DMS 273 treated with DMSO at 0.1 percent for 48 hours (cell line): ENCODE measurements around the gene KDM1A.

ENCODE experiments used
- DNase-seq: peaks from one replicate; lab custom pipeline; 2025; lab: John Stamatoyannopoulos, UW

KDM1A gene

GRCh38 chr1:23013657-23014056 is 5.6 kb upstream of the KDM1A start:
- DNase-seq = peak; percentile 27

- DNase-seq = no peak
Observed at GRCh38 chr1:23018661-23019093, 591 bp upstream of the KDM1A start.

DNA sequence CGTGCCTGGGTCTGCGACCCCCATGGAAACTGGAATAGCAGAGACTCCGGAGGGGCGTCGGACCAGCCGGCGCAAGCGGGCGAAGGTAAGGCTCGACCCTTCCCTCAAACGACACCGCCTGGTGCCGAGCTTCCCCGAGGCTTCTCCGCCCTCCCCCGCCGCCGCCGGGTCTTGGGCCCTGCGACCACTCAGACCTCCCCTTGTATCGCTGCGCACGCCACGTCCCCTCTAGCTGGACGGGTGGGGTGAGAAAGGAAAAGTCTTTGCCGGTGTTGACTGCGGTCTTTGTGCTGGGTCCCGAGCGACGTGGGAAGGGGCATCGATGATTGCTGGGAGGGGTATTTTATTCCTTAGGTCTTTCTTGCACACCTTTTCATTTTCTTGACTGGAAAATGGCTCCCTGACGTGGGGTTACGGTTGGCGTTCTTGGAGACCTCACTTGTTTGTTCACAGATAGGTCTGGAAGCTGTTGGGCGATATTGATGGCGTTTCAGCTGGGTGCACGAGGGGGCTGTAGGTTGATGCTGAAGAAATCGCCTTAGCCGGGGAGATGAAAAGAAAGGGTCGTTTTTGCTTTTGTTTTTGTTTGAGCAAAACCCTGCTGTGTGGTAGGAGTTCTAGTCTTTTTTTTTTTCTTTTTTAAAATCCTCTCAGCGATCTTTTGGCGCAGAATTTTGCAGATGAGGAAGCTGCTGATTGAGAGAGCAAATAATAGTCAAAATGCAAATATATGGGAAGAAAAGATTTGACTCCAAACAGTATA is 776 bp downstream of the KDM1A start:
- DNase-seq = peak; percentile 23

- no peak for DNase-seq
Observed at GRCh38 chr1:23020706-23021405, 1.6 kb downstream of the KDM1A start.

DNA sequence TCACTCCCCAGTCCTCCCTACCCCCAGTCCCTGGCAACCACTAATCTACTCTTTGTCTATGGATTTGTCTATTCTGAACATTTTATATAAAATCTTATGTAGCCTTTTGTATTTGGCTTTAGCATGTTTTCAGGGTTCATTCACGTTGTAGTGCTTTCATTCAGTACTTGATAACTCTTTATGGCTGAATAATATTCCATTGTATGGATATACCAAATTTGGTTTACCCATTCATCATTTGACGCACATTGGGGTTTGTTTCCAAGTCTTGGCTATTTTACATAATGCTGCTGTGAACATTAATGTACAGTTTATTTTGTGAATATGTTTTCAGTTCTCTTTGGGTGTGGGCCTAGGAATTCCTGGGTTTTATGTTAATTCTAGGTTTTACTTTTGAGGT is 2.6 kb downstream of the KDM1A start:
- DNase-seq = no peak

- DNase-seq = no peak
Observed at GRCh38 chr1:23023174-23023845, 4.0 kb downstream of the KDM1A start.

DNA sequence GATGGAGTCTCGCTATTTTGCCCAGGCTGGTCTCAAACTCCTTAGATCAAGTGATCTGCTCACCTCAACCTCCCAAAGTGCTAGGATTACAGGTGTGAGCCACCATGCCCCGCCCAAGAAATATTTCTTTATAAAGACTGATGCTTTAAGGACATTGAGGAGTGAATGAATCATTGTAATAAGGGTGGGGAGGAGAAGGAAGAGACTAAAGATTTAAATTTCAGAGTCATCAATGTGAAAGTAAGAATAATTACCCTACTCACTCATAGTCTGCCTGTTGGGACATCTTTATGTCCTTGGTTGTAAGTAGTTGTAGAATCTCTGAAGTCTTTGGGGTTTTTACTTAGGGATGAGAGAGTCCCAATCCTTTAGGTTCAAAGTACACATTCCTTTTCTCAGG is 7.3 kb downstream of the KDM1A start:
- DNase-seq = no peak

DNA sequence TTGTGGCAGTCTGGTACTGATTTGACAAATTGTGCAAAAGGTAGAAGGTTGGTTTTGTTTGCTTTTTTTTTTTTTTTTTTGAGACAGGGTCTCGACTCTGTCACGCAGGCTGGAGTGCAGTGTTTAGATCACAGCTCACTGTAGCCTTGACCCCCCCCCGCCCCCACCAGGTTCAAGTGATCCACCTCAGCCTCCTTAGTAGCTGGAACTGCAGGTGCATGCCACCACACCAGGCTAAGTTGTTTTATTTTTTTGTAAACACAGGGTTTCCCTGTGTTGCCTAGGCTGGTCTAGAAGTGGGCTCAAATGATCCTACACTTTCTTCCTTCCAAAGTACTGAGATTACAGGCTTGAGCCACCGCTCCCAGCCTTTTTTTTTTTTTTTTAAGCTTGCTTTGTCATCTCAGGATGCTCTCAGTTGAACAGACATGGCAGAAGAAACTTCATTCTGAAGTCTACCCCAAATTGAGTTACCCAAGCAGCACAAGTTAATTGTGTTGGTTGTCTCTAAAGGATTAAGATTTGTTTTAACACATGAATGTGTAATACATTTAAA is 8.2 kb downstream of the KDM1A start:
- DNase-seq = no peak

DNA sequence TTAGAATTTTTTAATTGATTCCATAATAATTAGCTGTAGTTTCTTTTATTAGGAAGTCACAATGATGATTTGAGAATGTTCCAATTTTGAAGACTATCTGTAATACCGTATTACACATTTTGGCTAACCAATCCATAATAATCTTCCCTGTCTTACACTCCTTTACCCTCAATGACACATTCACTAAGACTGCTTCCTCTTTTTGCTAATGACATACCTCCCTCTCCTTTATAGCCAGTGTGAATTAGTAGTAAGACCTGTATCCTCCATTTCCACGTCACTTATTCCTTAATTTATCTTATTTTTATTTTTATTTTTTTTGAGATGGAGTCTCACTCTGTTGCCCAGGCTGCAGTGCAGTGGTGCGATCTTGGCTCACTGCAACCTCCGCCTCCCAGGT is 10.1 kb downstream of the KDM1A start:
- DNase-seq = no peak

- no peak for DNase-seq
Observed at GRCh38 chr1:23035823-23036452, 16.7 kb downstream of the KDM1A start.

DNA sequence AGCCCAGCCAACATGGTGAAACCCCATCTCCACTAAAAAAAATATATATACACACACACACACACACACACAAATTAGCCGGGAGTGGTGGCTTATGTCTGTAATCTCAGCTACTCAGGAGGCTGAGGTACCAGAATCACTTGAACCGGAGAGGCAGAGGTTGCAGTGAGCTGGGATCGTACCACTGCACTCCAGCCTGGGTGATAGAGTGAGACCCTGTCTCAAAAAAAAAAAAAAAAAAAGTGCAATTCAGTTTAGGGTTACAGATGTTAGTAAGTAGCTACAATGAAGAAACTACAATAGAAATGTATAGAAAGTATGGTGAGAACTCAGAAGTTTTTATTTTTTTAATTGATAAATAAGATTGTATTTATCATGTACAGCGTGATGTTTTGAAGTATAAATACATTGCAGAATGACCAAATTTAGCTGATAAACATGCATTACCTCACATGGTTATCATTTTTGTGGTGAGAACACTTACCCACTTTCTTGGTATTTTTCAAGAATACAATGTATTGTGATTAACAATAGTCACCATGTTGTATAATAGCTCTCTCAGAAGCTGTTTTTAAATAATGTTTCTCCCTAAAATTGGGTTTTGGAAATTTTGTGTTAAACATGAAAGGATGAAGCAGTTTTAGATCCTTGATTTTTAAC is 17.9 kb downstream of the KDM1A start:
- no peak for DNase-seq

DNA sequence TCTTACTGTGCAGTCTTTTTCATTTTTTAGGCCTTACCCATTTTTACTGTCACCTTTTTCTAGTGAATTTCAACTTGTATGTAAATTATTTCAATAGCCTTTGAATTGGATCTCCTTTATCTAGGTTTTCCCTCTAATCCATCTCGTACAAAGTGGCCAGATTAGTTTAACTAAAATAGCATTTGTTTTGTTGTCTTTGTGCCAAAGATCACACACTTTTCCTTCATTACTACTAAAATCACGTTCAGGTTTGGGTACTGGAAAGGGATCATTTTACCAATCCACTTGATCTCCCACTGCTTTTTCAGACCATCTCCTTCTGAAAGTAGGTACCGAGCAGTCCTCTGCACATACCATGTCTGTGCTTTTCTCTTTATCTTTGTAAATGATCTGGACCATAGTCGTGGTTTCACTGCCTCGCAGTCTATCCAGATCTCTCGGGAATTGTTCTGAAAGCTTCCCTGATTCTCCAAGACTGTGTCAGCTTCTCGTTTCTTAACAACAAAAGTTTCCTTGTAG is 20.1 kb downstream of the KDM1A start:
- DNase-seq = no peak

GRCh38 chr1:23040509-23040908 is 21.2 kb downstream of the KDM1A start:
- DNase-seq = no peak

GRCh38 chr1:23044035-23044434 is 24.8 kb downstream of the KDM1A start:
- no peak for DNase-seq

GRCh38 chr1:23050201-23050600 is 30.9 kb downstream of the KDM1A start:
- DNase-seq = no peak

DNA sequence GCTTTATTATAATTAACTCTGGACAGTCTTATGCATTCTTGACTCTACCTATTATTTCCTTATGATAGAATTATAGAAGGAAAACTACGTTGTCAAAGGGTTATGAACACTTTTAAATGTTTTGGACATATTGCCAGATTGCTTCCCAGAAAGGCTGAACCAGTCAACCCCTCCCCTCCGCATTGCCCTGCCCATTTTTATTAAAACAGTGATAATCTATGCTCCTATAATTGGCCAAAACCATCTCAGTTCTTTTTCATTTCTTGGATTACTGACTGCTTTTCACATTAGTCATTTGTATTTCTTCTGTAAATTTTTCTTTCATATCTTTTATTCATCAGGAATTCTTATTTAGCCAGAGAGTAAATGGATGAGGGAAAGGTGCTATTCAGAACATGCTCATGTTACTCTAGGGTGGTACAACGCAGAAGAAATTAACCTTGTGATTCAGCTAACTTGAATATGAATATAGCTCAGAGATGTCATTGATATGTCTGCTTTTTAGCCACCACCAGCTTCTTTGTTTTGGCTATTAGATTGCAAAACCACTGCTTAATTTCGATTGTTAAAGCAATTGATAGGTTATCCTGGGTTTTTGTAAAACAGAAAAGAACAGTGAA is 32.1 kb downstream of the KDM1A start:
- no peak for DNase-seq

DNA sequence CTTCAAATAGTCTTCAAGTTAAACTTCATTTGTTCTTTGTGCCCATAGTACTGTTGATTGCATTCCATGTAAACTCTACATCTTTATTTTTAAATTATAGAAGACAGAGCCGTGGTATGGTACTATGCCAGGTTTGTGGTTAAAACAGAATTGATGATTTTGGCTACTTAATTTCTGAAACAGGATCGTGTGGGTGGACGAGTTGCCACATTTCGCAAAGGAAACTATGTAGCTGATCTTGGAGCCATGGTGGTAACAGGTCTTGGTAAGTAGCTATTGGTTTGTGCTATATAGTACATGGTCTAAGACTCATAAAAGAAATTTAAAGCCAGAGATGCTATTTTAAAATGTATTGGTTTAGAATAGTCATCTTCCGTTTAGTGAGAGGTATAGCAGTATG is 38.0 kb downstream of the KDM1A start:
- no peak for DNase-seq

- no peak for DNase-seq
Observed at GRCh38 chr1:23062271-23062670, 43.0 kb downstream of the KDM1A start.

GRCh38 chr1:23065385-23065784 is 46.1 kb downstream of the KDM1A start:
- DNase-seq = no peak

GRCh38 chr1:23066075-23066474 is 46.8 kb downstream of the KDM1A start:
- DNase-seq = no peak

DNA sequence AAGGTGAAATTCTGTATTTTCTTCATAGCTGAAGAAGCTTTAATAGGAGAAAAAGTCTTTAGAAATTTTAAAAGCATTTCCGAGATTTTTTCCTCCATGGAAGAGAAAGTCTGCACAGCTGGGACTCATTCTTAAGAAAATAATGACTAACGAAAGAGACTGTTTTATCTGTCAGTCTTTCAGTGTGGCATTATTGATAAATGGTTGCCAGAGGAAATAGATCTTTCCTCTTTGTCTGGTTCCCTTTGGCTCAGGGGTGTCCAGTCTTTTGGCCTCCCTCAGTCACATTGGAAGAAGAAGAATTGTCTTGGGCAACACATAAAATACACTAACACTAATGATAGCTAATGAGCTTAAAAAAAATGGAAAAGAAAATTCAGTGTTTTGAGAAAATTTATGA is 49.9 kb downstream of the KDM1A start:
- DNase-seq = no peak
